Measurements from ENCODE around the gene CKLF.

The CKLF gene

GRCh38 chr16:66548868-66549267 lies 3.5 kb upstream of the CKLF start:
- H3K27me3 ChIP-seq (ENCODE audit: low read depth, low read length) = no peaks in the 10 kb centered on the region
- peaks cover 3 to 4% of the 10 kb centered on the region in 2 donors for H3K36me3 ChIP-seq (ENCODE audit: control insufficient read depth in 1 of 2, insufficient read depth in 2 of 2, low read length in 2 of 2)
- peak overlapping the region; percentile 68 to 75 for H3K4me3 ChIP-seq (ENCODE audit: low read depth in 1 of 2, low read length in 2 of 2)
- peaks cover 11 to 48% of the 10 kb centered on the region in 2 donors for H3K4me1 ChIP-seq (ENCODE audit: control insufficient read depth in 1 of 2, insufficient read depth in 2 of 2, low read length in 2 of 2)
- no peaks in the 10 kb centered on the region for H3K9me3 ChIP-seq (ENCODE audit: control insufficient read depth in 1 of 2, low read length in 2 of 2)
- peak overlapping the region; percentile 95 for H3K27ac ChIP-seq (ENCODE audit: low read length)

DNA sequence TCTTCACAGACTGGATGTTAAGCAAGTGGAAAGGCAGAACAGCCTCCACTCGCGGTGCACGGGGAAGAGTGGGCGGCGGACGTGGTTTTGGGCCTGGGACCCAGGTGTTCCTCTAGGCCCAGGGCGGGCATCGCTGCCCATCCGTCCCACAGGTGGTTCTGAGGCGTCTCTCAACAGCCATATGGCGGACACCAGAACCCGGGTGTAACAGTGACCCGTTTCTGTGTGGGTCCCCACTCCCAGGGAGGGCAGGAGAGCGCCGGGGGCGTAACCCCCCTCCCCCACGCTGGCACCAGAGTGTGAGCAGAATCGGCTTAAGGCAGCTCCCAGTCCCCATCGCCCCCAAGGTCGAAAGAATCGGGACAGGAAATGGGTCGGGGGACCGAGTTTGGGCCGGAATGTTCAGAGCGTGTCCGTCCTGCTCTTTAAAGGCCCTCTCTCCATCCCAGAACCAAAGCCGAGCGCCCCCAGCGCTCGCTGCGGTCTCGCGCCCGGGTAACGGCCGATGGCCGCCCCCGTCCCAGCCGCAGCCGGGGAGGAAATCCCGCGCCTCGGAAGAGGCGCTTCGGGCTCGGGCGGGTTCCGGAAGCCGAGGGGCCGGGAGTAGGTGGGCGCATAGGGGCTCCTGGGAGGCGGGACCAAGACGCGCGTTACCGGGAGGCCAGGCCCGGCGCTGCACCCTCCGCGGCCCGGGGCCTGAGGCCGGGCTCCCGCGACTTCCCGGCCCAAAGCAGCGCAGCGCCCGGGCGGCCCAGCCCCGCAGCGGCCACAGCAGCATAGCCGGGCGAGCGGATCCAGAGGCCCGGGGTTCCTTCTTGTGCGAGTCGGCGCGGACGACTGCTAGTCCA lies 2.9 kb upstream of the CKLF start, which contains the start of gene TK2:
Gene TK2, minus strand, starts transcription at position 839 of the 848 bp plus-strand sequence. Its CDS starts 61 bp downstream, at position 778.
- H3K36me3 ChIP-seq (ENCODE audit: control insufficient read depth in 1 of 2, insufficient read depth in 2 of 2, low read length in 2 of 2) = peaks cover 3 to 4% of the 10 kb centered on the region in 2 donors
- H3K9me3 ChIP-seq (ENCODE audit: control insufficient read depth in 1 of 2, low read length in 2 of 2) = no peaks in the 10 kb centered on the region
- peak within 1 kb of the TSS; percentile 68 to 75 for H3K4me3 ChIP-seq (ENCODE audit: low read depth in 1 of 2, low read length in 2 of 2)
- H3K27ac ChIP-seq (ENCODE audit: low read length) = peak within 1 kb of the TSS; percentile 95
- H3K27me3 ChIP-seq (ENCODE audit: low read depth, low read length) = no peaks in the 10 kb centered on the region
- H3K4me1 ChIP-seq (ENCODE audit: control insufficient read depth in 1 of 2, insufficient read depth in 2 of 2, low read length in 2 of 2) = peaks cover 11 to 48% of the 10 kb centered on the region in 2 donors

GRCh38 chr16:66551348-66551759 lies 1.0 kb upstream of the CKLF start:
- H3K4me3 ChIP-seq (ENCODE audit: low read depth in 1 of 2, low read length in 2 of 2) = peak overlapping the region; percentile 72 to 82
- H3K27ac ChIP-seq (ENCODE audit: low read length) = peak overlapping the region; percentile 91
- no peaks in the 10 kb centered on the region for H3K9me3 ChIP-seq (ENCODE audit: control insufficient read depth in 1 of 2, low read length in 2 of 2)
- H3K27me3 ChIP-seq (ENCODE audit: low read depth, low read length) = no peaks in the 10 kb centered on the region
- peaks cover 11 to 48% of the 10 kb centered on the region in 2 donors for H3K4me1 ChIP-seq (ENCODE audit: control insufficient read depth in 1 of 2, insufficient read depth in 2 of 2, low read length in 2 of 2)
- H3K36me3 ChIP-seq (ENCODE audit: control insufficient read depth in 1 of 2, insufficient read depth in 2 of 2, low read length in 2 of 2) = peaks cover 0 to 3% of the 10 kb centered on the region in 2 donors

GRCh38 chr16:66551788-66552285 lies 539 bp upstream of the CKLF start:
- H3K4me3 ChIP-seq (ENCODE audit: low read depth in 1 of 2, low read length in 2 of 2) = peak overlapping the region; percentile 72 to 82
- H3K27me3 ChIP-seq (ENCODE audit: low read depth, low read length) = no peaks in the 10 kb centered on the region

GRCh38 chr16:66553223-66553622 lies 847 bp downstream of the CKLF start:
- Histone ChIP-seq H3K4me1 (ENCODE audit: control insufficient read depth in 1 of 2, insufficient read depth in 2 of 2, low read length in 2 of 2) (peaks cover 11 to 35% of the 10 kb centered on the region in 2 donors), H3K4me3 (ENCODE audit: low read depth in 1 of 2, low read length in 2 of 2) (peak overlapping the region; percentile 72 to 82), H3K27ac (ENCODE audit: low read length) (peak overlapping the region; percentile 91), H3K27me3 (ENCODE audit: low read depth, low read length) (no peaks in the 10 kb centered on the region), H3K36me3 (ENCODE audit: control insufficient read depth in 1 of 2, insufficient read depth in 2 of 2, low read length in 2 of 2) (peaks cover under 1 to 1% of the 10 kb centered on the region in 2 donors), H3K9me3 (ENCODE audit: control insufficient read depth in 1 of 2, low read length in 2 of 2) (no peaks in the 10 kb centered on the region)

More at GRCh38 chr16:66551788-66552285, 539 bp upstream of the CKLF start:
- Histone ChIP-seq H3K36me3 (ENCODE audit: control insufficient read depth in 1 of 2, insufficient read depth in 2 of 2, low read length in 2 of 2) (peaks cover 0 to 3% of the 10 kb centered on the region in 2 donors), H3K4me1 (ENCODE audit: control insufficient read depth in 1 of 2, insufficient read depth in 2 of 2, low read length in 2 of 2) (peaks cover 11 to 48% of the 10 kb centered on the region in 2 donors), H3K9me3 (ENCODE audit: control insufficient read depth in 1 of 2, low read length in 2 of 2) (no peaks in the 10 kb centered on the region), H3K27ac (ENCODE audit: low read length) (peak overlapping the region; percentile 91)

DNA sequence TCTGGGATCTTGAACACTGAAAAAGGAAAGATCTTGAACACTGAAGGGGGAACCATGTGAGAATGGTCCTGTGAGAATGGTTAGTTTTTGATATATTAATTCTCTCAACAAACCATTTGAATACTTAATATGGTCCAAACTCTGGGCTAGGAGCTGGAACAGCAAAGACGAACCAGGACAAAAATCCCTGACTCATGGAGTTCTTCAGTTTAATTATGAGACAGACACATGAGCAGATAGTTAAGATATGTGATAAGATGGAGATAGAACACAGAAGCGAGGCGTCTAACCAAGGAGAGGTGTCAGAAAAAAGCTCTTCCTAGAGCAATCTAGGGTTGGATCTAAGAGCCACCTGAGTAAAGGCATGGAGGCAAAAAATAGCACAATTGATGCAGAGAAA lies 1.6 kb downstream of the CKLF start:
- Histone ChIP-seq H3K36me3 (ENCODE audit: control insufficient read depth in 1 of 2, insufficient read depth in 2 of 2, low read length in 2 of 2) (peaks cover 4 to 5% of the 10 kb centered on the region in 2 donors), H3K4me3 (ENCODE audit: low read depth in 1 of 2, low read length in 2 of 2) (peak overlapping the region; percentile 72 to 82), H3K27ac (ENCODE audit: low read length) (no peak overlapping the region), H3K9me3 (ENCODE audit: control insufficient read depth in 1 of 2, low read length in 2 of 2) (no peaks in the 10 kb centered on the region), H3K27me3 (ENCODE audit: low read depth, low read length) (no peaks in the 10 kb centered on the region), H3K4me1 (ENCODE audit: control insufficient read depth in 1 of 2, insufficient read depth in 2 of 2, low read length in 2 of 2) (peaks cover 6 to 27% of the 10 kb centered on the region in 2 donors)

DNA sequence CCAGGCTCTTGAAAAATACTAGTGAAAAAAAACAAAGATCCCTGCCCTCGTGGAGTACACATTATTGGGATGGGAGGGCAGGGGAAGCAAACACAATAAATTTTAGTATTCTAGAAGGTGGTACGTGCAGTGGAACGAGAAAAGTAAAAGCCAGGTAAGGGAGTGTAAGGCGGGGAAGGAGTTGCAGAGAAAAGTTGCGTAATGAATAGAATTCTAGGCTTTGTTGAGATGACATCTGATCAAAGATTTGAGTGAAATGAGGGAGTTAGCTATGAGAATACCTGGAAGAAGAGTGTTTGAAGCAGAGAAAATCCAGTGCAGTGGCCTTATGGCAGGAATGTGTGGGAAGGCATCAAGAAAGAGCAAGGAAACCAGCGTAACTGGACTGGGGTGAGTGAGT lies 2.1 kb downstream of the CKLF start:
- H3K4me3 ChIP-seq (ENCODE audit: low read depth in 1 of 2, low read length in 2 of 2) = peak overlapping the region in 1 of 2 donors; percentile 72
- no peaks in the 10 kb centered on the region for H3K9me3 ChIP-seq (ENCODE audit: control insufficient read depth in 1 of 2, low read length in 2 of 2)
- H3K36me3 ChIP-seq (ENCODE audit: control insufficient read depth in 1 of 2, insufficient read depth in 2 of 2, low read length in 2 of 2) = peaks cover 4 to 5% of the 10 kb centered on the region in 2 donors
- peaks cover 6 to 25% of the 10 kb centered on the region in 2 donors for H3K4me1 ChIP-seq (ENCODE audit: control insufficient read depth in 1 of 2, insufficient read depth in 2 of 2, low read length in 2 of 2)
- H3K27ac ChIP-seq (ENCODE audit: low read length) = no peak overlapping the region
- H3K27me3 ChIP-seq (ENCODE audit: low read depth, low read length) = no peaks in the 10 kb centered on the region

GRCh38 chr16:66560107-66560506 lies 7.7 kb downstream of the CKLF start:
- Histone ChIP-seq H3K27ac (ENCODE audit: low read length) (no peak overlapping the region), H3K36me3 (ENCODE audit: control insufficient read depth in 1 of 2, insufficient read depth in 2 of 2, low read length in 2 of 2) (peaks cover 12 to 19% of the 10 kb centered on the region in 2 donors), H3K27me3 (ENCODE audit: low read depth, low read length) (no peaks in the 10 kb centered on the region), H3K9me3 (ENCODE audit: control insufficient read depth in 1 of 2, low read length in 2 of 2) (no peaks in the 10 kb centered on the region), H3K4me1 (ENCODE audit: control insufficient read depth in 1 of 2, insufficient read depth in 2 of 2, low read length in 2 of 2) (no peaks in the 10 kb centered on the region), H3K4me3 (ENCODE audit: low read depth in 1 of 2, low read length in 2 of 2) (no peak overlapping the region)

DNA sequence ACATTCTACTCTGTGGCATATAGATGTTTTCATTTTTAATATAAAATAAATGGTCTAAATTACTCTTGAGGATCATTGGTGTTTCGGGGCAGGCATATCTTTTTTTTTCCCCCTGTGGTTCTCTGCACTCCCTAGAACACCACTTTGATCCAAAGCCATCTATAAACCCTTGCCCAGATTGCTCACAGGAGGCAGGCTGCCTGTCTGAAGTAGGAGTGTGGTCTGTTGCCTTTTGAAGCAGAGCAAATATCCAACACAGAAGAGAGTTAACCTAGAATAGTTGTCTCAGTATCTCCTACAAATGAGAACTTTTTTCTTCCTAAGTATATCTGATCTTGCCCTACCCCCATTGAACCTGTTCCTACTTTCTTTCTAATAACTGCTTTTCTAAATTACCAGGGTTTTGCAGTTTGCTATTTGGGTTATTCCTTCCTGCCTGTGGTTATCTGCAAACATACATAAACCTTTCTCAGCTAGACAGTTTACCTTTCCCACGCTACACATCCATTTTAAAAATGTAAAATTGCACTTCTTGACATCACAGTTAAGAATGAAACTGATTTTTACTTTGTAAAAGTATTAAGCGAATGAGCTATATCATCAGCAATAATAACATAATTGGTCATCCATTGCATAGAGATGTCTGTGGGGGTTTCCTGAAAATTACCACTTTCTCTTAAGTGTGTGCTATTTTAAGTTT lies 9.2 kb downstream of the CKLF start:
- H3K27ac ChIP-seq (ENCODE audit: low read length) = no peak overlapping the region

DNA sequence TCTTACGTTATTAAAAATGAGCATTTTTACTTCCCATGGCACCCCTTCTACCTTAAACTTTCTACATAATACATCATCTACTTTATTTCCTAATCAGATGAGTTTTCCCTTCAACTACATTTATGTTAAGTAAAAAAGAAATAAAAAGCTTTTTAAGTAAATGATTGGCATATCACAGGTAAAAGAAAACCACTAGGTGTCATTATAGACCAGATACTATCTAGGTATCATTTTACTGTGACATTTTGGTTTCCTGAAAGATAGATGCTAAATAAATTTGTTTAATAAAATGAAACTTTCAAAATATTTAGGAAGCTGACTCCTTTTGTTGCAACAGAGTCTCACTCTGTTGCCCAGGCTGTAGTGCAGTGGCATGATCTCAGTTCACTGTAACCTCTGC lies 10.0 kb downstream of the CKLF start:
- Histone ChIP-seq H3K9me3 (ENCODE audit: control insufficient read depth in 1 of 2, low read length in 2 of 2) (no peaks in the 10 kb centered on the region), H3K27me3 (ENCODE audit: low read depth, low read length) (no peaks in the 10 kb centered on the region), H3K27ac (ENCODE audit: low read length) (no peak overlapping the region), H3K4me1 (ENCODE audit: control insufficient read depth in 1 of 2, insufficient read depth in 2 of 2, low read length in 2 of 2) (no peaks in the 10 kb centered on the region), H3K4me3 (ENCODE audit: low read depth in 1 of 2, low read length in 2 of 2) (no peak overlapping the region), H3K36me3 (ENCODE audit: control insufficient read depth in 1 of 2, insufficient read depth in 2 of 2, low read length in 2 of 2) (peaks cover 19 to 32% of the 10 kb centered on the region in 2 donors)

More for the DNA sequence above, 9.2 kb downstream of the CKLF start:
- H3K9me3 ChIP-seq (ENCODE audit: control insufficient read depth in 1 of 2, low read length in 2 of 2) = no peaks in the 10 kb centered on the region
- H3K4me1 ChIP-seq (ENCODE audit: control insufficient read depth in 1 of 2, insufficient read depth in 2 of 2, low read length in 2 of 2) = no peaks in the 10 kb centered on the region
- H3K27me3 ChIP-seq (ENCODE audit: low read depth, low read length) = no peaks in the 10 kb centered on the region
- no peak overlapping the region for H3K4me3 ChIP-seq (ENCODE audit: low read depth in 1 of 2, low read length in 2 of 2)
- peaks cover 19 to 29% of the 10 kb centered on the region in 2 donors for H3K36me3 ChIP-seq (ENCODE audit: control insufficient read depth in 1 of 2, insufficient read depth in 2 of 2, low read length in 2 of 2)

DNA sequence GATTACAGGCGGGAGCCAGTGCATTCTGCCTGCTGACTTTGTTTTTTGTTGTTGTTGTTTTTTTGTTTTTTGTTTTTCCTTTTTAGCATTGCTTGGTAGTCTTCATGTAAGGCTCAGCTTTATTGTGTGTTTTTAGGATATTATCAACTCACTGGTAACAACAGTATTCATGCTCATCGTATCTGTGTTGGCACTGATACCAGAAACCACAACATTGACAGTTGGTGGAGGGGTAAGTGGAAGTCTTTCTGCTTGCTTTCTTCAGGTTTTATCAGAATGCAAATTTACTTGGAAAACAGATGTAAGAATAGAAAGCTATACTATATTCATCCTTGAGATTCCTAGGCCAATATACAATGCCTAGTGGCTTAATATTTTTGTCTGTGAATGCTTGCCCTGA lies 10.6 kb downstream of the CKLF start:
- Histone ChIP-seq H3K4me1 (ENCODE audit: control insufficient read depth in 1 of 2, insufficient read depth in 2 of 2, low read length in 2 of 2) (no peaks in the 10 kb centered on the region), H3K36me3 (ENCODE audit: control insufficient read depth in 1 of 2, insufficient read depth in 2 of 2, low read length in 2 of 2) (peaks cover 19 to 32% of the 10 kb centered on the region in 2 donors), H3K27me3 (ENCODE audit: low read depth, low read length) (no peaks in the 10 kb centered on the region), H3K27ac (ENCODE audit: low read length) (no peak overlapping the region), H3K4me3 (ENCODE audit: low read depth in 1 of 2, low read length in 2 of 2) (no peak overlapping the region), H3K9me3 (ENCODE audit: control insufficient read depth in 1 of 2, low read length in 2 of 2) (no peaks in the 10 kb centered on the region)

All from muscle layer of duodenum (tissue), 2 donors.